Measurements from ENCODE around the gene POGK.
"Not testable (repeated sequence)": the region's sequence is repeated elsewhere in the genome, so short reads cannot be mapped to it uniquely, and the experiment has no call there.

Gene POGK

GRCh38 chr1:166858726-166859419 is 19.6 kb downstream of the POGK start:
- no peak for DNase-seq

DNA sequence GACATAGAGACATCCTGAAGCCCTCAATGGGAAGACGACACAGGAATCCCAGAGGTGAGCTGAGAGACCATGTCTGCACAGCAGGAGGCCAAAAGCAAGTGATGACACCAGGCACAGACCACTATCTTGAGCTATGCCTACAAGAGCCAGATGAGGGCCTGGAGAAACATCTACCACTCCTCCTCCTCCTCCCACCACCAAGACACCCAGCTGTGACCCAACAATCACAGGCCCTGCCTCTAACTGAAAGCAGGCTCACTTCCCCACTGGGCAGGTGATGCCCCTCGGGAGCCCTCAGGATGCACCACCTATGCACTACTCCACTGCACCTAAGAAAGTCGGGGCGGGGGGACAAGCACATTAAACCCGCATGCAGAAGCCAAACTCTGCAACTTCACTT is 20.3 kb downstream of the POGK start:
- DNase-seq, result no peak

GRCh38 chr1:166865926-166866325 is 26.7 kb downstream of the POGK start:
- DNase-seq, result no peak

DNA sequence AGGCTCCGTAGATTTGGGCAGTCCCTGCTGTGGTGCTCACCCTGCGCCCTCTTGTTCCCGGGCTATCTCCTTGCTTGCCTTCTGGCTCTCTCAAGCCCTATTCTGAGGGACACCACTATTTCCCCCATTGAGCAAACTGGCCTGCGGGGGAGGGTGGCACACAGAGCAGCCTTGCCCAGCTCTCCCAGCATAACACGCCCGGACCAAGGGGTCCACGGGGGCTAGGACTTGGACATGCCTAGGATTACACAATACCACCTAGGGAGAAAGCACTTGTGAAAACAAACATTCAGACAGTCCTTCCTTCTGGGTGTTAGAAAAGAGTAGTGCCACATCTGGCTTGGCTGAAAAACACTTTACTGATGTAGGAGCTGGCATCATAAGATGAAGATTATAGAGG is 29.4 kb downstream of the POGK start:
- no peak for DNase-seq

DNA sequence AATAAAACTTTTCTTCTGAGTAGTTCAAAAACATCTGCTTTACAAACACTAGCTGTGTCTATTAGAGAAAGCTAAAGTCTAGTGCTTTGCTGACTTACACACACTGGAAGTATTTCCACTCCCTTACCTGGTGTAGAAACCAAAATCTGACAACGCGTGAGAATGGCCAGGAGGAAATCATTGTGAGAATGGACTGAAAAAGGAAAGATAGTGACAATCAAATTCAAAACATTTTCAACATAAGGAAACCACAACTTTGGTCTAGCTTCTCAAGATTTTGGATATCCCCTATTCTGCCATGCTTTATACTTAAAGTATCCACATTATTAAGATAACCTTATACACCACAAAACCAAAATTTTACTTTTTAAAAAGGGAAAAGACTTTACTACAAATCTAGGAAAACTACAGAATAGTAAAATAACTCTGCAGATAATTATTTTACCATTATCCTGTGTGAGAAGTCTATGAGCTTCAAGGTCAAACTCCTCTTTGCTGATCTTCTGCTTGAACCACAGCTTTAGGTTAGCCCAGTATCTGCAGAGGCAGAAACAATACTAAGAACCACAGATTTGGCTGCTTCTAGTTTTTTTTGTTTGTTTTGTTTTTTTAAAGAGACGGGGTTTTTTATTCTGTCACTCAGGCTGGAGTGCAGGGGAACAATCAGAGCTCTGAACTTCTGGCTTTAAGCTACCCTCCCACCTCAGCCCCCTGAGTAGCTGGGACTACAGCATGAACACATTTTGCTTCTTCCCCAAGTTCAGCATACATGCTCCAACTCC is 30.2 kb downstream of the POGK start:
- DNase-seq, result no peak

DNA sequence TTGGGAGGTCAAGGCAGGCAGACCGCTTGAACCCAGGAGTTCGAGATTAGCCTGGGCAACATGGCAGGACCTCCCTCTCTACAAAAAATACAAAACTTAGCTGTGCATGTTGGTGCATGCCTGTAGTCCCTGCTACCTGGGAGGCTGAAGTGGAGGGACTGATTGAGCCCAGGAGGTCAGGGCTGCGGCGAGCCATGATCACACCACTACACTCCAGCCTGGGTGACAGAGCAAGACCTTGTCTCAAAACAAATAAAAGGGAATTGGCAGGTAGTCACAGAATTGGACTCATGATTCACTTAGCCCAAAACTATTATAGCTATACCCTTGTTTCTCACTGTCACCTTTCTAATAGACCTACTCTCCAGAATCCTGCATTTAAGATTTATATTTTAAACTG is 31.3 kb downstream of the POGK start:
- no peak for DNase-seq

GRCh38 chr1:166874464-166874863 is 35.2 kb downstream of the POGK start:
- no peak for DNase-seq

DNA sequence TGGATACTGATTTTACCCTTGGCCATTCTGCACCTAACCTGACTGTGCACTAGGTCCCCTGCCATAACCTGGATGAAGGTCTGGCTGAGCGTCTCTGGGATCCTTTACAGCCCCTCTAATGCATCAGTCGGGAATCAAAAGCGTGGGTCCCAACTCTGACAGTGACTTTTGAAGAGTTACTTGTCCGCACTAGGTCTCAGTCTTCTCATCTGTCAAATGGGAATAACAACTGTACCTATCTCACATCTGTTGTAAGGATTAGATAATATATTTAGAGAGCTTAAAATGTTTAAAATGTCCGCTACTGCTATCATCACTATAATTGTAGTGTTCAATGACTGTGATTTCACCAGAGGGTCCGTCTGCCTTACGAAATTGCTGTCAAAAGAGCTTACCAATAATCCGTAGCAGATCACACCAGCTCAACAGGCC is 36.0 kb downstream of the POGK start:
- no peak for DNase-seq

GRCh38 chr1:166875734-166876539 is 36.7 kb downstream of the POGK start, which contains the start of gene TADA1:
TADA1 (minus strand) TSS chr1:166876264; CDS start chr1:166876233, 31 bp downstream.
- DNase-seq, result peak; percentile 95

GRCh38 chr1:166876540-166876838 is 37.2 kb downstream of the POGK start:
- DNase-seq, result no peak

GRCh38 chr1:166878173-166878917 is 39.1 kb downstream of the POGK start:
- DNase-seq, result not testable (repeated sequence)

DNA sequence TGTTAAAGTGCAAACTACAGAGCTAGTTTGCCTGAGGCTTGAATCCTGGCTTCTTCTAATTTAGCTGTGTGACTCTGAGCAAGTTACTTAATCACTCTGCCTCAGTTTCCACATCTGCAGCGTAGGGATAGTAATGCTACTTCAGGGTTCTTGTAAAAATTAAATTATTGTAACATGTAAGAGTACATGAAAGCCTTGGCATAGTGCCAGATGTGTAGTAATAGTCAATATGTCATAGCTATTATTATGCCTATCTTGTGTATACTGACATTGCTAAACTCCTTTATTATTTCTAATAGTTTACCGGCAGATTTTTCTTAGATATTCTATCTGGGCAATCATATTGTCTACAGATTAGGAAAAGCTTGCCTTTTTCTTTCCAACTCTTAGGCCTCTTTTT is 43.6 kb downstream of the POGK start:
- DNase-seq, result no peak

DNA sequence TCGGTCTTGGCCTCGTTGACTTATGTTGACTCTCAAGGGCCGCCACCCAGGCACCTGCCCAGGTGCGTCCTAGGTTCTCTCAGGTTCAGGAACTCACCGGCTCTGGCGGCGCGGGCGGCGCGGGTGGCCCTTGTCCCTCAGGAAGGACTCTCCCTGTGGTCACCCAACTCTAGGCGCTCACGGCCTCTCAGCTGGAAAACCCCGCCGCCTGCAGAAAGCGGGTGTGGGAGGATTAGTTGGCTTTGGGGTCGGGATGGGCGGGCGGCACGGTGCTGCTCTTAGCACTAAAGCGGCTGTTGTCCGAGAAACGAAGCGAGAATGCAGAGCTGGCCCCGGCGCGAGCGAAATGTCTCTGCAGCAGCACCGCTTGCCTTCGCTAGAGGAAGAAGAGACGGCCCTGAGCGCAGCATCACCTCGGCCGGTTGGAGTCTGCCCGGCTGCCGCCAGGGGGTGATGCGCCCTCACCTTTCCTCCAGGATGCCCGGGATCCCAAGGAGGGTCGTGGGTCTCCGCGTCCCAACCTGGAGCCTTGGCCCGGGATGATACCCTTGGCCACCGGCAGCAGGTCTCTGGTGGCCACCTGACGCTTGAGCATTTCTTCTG is 44.9 kb downstream of the POGK start:
- peak; percentile 27 for DNase-seq

DNA sequence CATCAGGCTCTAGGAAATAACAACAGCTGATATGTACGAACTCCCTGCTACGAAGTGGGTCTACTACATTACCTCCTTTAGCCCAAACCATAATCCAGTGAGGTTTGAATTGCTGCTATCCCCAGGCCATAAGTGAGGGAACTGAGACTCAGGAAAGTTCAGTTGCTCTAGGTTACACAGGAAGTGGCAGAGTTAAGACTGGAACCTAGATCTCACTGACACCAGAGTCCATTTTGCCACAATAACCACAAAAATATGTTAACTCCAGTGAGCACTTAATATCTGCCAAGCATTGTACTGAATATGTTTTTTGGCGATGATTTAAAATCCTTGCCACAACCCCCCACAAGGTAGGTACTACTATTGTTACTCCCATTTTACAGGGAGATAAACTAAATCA is 45.7 kb downstream of the POGK start:
- no peak for DNase-seq

DNA sequence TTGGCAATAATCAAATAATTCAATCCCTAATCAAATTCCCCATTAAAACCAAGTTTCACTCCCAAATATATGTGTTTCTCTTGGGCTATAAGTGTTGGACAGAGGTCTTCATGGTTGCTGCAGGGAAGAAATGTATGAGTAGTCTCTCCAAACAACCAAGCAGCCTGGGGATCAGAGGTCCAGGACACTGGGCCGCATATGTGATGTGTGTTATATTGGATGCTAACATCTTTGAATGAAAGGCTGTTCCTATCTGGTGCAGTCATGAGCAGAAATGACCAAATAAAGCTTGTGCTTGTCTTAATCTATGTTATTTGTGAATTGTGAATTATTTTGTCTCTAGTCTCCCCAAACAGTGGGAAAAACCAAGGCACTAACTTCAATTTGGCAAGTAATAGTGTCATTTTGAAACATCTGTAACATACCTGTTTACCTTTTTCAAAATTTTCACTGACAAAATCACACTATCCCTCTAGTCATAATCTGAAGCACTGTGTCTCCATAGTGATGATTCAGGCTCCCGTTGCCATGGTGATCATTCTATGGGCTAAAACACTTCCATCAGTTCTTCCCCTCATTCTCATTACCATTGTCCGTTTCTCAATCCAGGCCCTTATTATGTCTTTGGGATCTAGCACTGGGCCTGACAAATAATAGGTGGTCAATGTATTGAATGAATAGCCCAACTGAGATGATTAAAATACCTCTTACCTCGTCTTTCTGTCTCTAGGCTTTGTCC is 49.3 kb downstream of the POGK start:
- DNase-seq, result no peak

- no peak for DNase-seq
Observed at GRCh38 chr1:166889776-166890175, 50.5 kb downstream of the POGK start.

DNA sequence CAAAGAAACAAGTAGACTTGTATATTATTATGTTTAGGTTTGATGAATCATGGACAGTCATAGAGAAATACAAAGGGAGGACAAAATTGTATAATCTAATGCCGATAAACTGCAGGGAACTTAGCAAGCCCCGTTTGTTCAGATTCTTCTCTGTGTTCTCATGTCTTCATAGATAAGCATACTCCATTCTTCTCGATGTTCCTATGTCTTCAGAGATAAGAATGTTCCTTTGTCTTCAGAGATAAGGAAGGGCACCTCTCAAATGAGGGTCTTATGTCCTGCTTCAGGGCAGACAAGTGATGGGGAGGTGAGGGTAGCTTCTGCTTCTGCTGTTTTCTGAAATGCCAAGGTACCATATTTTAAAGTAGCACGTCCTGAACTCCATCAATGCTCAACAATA is 56.5 kb downstream of the POGK start:
- DNase-seq, result no peak

GRCh38 chr1:166899769-166900168 is 60.5 kb downstream of the POGK start:
- no peak for DNase-seq

- DNase-seq, result no peak
Observed at GRCh38 chr1:166900987-166901386, 61.7 kb downstream of the POGK start.

DNA sequence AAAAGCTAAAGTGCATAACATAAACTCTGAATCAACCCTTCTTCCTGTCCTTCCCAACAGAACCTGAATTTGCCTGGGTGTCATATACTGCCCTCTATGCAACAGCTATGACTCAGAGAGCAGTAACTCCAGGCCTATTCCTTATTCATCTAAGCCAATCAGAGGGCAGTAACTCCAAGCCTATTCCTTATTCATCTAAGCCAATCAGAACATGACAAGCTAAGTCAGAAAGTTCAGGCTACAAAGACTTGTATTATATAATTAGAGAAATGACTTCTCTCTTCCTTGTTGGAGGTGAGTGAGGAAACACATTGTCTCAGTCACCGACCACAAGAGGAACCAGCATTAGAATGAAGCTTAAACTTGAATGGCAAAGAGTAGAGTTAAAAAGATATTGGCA is 63.0 kb downstream of the POGK start:
- no peak for DNase-seq

DNA sequence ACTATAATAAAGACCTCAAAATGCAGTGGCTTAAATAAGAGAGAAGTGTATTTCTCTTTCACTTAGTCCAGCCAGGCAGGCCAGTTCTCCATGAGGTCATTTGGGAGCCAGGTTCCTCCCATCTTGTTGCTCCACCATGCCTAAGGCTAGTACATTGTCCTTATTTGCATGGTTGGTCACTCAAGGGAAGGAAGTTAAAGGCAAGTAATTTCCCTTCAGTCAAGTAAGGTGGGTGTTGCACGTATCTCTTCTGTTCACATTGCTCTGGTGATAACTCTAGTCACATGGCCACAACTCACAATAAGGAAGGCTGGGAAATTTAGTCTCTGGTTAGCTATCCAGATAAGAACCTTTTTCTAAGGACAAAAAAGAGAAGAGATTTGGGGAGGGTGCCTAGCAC is 64.0 kb downstream of the POGK start:
- no peak for DNase-seq

GRCh38 chr1:166905136-166905535 is 65.9 kb downstream of the POGK start:
- no peak for DNase-seq
